NCI-H460 (cell line): Measurements from ENCODE around the gene GOLGA8T. TPM values are rescaled to one million over a fixed set of nuclear protein-coding genes. Genes with fewer than 3 reads are reported as not detected.
"Not testable (repeated sequence)": the region's sequence is repeated elsewhere in the genome, so short reads cannot be mapped to it uniquely, and the experiment has no call there.

Source experiments
- DNase-seq: peaks from one replicate; pipeline ENCODE4 v3.0.0-alpha.2; 2016; ENCODE audit warnings: low read depth; ENCODE audit errors: extremely low read depth
- small RNA-seq, 2 experiments: library from RNA; depleted of rRNA; stranded (forward); fragments of <200 nt; gene quantifications; one replicate each; pipeline ENCODE3, GENCODE V24; 2014
- total RNA-seq: library from RNA; depleted of rRNA; stranded (reverse); fragments of >200 nt; shearing (Covaris generic); gene quantifications from 2 replicates; pipeline ENCODE4 v1.2.3, GENCODE V29; 2014; rRNA removed

GOLGA8T gene
- total RNA-seq, 1 experiment from 2014 or later = 0.52 TPM

DNA sequence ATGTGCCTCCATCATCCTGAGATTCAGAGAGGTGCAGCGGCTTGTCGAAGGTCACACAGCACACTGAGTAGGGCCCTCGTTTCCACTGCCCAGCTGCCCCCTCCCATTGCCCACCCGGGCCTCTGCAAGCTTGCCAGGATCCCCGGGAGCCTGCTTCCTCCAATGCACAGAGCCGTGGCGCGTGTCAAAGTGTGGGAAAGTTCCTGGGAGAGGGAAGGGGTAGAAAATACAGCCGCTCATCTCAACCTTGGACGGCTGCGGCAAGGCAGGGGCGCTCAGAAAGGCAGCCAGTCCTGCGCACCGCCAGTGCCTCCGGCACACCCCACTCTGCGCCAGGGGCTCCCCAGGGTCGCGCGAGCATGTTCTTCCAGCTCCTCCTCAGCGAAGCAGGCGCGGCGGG lies 56.3 kb downstream of the GOLGA8T start:
- DNase-seq = not testable (repeated sequence)

DNA sequence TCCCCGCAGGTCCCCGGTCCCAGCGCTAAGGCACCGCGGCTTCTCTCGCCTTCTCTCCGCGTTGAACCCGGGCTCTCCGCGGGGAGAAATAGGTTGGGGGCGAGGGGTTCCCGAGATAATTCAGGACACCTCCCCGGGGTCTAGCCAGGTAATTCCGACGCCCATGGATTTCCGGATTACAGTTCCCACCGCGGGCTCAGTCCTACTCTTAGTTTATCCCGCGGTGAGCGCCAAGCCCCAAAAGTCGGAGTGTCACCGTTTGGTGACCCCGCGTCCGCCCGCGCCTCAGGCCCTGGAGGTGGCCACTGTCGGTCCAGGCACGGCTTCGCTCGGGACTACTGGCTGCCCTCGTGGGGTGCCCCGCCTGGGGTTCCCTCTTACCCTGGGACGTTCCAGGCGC lies 56.8 kb downstream of the GOLGA8T start:
- DNase-seq = not testable (repeated sequence)

- DNase-seq = not testable (repeated sequence)
Observed at GRCh38 chr15:30192119-30192745, 57.4 kb downstream of the GOLGA8T start.

GRCh38 chr15:30192892-30193291 lies 58.0 kb downstream of the GOLGA8T start:
- not testable (repeated sequence) for DNase-seq

Small RNA genes lying within 50 kb of the gene (small RNA-seq; reads per million reads assigned to genes)
- gene AC120045.2 (0 reads per million in 2 experiments), gene RF00096 (0 to 0.17 reads per million in 2 experiments), gene RN7SL469P (0 reads per million in 2 experiments), gene RN7SL673P (0 reads per million in 2 experiments)

Other genes starting within 250 kb of the GOLGA8T start
- not detected in 2 replicates for gene GOLGA8J, start 52.1 kb upstream of the GOLGA8T start, total RNA-seq